A549 (cell line): Measurements from ENCODE around the gene HSPA8.

Source experiments
- CTCF ChIP-seq: fragments of >200 bp; sonication (Bioruptor Twin); formaldehyde crosslinking; IDR thresholded peaks from 3 replicates; pipeline ENCODE4 v1.5.1; 2016
- SMC3 ChIP-seq: fragments of >200 bp; sonication (Bioruptor Twin); formaldehyde crosslinking; IDR thresholded peaks from 3 replicates; pipeline ENCODE4 v1.6.1; 2018; ENCODE audit warnings: inconsistent platforms

- TF ChIP-seq SMC3: no peak
- no peak for TF ChIP-seq CTCF
Measured at GRCh38 chr11:123045101-123045500, 16.8 kb downstream of the HSPA8 start.
